Left ventricle myocardium inferior (tissue), 1 donor: ENCODE measurements around the gene HOXA4. TPM values are rescaled to one million over a fixed set of nuclear protein-coding genes. Genes with fewer than 3 reads are reported as not detected.
A peak's percentile ranks its signal among the peaks of the same experiment; 100 is the strongest.

Experiments used
- DNase-seq: peaks from one replicate; pipeline ENCODE4 v3.0.0-alpha.2; 2020
- H3K27ac ChIP-seq: fragments of 200-600 bp; replicated peaks from 2 replicates; pipeline ENCODE4 v1.8.0; 2021
- H3K27me3 ChIP-seq: fragments of 200-600 bp; 2 replicates; pipeline ENCODE4 v1.8.0; 2021; ENCODE audit warnings: low read depth
- H3K36me3 ChIP-seq: fragments of 200-600 bp; 2 replicates; pipeline ENCODE4 v1.8.0; 2021
- H3K4me1 ChIP-seq: fragments of 200-600 bp; 2 replicates; pipeline ENCODE4 v1.8.0; 2021
- H3K4me3 ChIP-seq: fragments of 200-600 bp; 2 replicates; pipeline ENCODE4 v1.8.0; 2021; ENCODE audit warnings: mild to moderate bottlenecking, moderate library complexity
- H3K9me3 ChIP-seq: fragments of 200-600 bp; replicated peaks from 2 replicates; pipeline ENCODE4 v1.8.0; 2021
- intact Hi-C: fragments of 100-400 bp; cut with micrococcal nuclease; formaldehyde crosslinking; loops from one replicate; pipeline ENCODE4 v1.11.0; 2022
- total RNA-seq: library from RNA; stranded (reverse); fragmentation: NEBNext Ultra II Directional; extraction: Animal tissue kit (Norgen Biotek cat#: 25700); gene quantifications from one replicate; pipeline ENCODE4 v1.2.1, GENCODE V29; 2021
- TF ChIP-seq, protein P1 (sequence below): fragments of 200-600 bp; IDR thresholded peaks from 2 replicates; pipeline ENCODE4 v1.8.0; 2021; ENCODE audit warnings: antibody characterized with exemption, mild to moderate bottlenecking, borderline replicate concordance
- donor health status: DM: no; HTN: yes; CAD: no; lungs with severe emphysema.

The HOXA4 gene
- total RNA-seq, 1 donor from 2014 or later, result not detected

DNA sequence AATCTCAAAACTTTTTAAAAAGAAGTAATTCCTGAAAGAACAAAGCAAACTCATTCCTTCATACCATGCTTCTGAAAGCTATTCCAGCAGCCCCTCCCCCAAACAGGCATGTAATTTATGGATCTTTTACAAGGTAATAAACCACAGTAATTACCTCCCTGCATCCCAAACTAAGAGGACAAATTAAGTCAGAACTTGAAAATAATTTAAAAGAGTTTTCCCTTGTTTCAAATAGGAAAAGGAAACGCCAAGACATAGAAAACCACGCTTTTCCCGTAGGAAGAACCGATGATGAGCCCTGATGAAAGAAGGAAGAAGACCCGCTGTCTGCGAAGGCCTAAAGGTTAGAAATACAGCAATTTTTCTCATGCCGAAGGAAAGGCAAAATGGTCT lies 8.9 kb downstream of the HOXA4 start:
- H3K27me3 ChIP-seq, result peaks cover 98% of the 10 kb centered on the region
- DNase-seq, result no peak

DNA sequence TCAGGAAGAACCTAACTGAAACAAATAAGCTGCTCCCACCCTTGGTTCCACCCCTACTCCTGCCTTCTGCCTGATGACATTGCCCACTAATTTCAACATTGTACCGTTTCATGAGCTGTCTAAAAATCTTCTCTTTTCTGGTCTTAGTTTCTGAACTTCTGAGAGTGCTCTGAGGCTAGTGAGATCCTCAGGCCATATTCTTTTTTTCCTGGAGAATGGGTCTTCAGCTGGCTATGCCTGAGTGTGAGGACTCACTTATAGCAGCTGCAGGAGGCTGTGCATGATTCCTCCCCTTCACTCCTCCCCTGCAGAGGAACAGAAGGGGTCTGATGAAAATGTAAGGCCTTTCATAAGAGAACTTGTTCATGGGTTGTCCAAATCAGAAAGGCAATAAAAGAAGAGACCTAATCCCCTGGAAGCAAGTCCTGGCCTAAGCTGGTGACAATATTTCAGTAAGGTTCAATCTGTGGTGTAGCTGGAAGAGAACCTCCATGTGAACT lies 11.1 kb downstream of the HOXA4 start:
- Histone ChIP-seq H3K27me3 (peaks cover 97% of the 10 kb centered on the region), H3K9me3 (no peaks in the 10 kb centered on the region), H3K4me3 (no peak overlapping the region), H3K36me3 (no peaks in the 10 kb centered on the region), H3K27ac (no peak overlapping the region), H3K4me1 (peaks cover 19% of the 10 kb centered on the region)
- intact Hi-C loops, result no loop called here
- TF ChIP-seq, protein P1, sequence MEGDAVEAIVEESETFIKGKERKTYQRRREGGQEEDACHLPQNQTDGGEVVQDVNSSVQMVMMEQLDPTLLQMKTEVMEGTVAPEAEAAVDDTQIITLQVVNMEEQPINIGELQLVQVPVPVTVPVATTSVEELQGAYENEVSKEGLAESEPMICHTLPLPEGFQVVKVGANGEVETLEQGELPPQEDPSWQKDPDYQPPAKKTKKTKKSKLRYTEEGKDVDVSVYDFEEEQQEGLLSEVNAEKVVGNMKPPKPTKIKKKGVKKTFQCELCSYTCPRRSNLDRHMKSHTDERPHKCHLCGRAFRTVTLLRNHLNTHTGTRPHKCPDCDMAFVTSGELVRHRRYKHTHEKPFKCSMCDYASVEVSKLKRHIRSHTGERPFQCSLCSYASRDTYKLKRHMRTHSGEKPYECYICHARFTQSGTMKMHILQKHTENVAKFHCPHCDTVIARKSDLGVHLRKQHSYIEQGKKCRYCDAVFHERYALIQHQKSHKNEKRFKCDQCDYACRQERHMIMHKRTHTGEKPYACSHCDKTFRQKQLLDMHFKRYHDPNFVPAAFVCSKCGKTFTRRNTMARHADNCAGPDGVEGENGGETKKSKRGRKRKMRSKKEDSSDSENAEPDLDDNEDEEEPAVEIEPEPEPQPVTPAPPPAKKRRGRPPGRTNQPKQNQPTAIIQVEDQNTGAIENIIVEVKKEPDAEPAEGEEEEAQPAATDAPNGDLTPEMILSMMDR, result no peak
- no peak for DNase-seq

More for the DNA sequence above, 8.9 kb downstream of the HOXA4 start:
- Histone ChIP-seq H3K4me3 (peak overlapping the region; percentile 32), H3K4me1 (peaks cover 10% of the 10 kb centered on the region), H3K36me3 (no peaks in the 10 kb centered on the region), H3K27ac (peak overlapping the region; percentile 53), H3K9me3 (no peaks in the 10 kb centered on the region)
- intact Hi-C loops, result no loop called here
- TF ChIP-seq, protein P1, result no peak

DNA sequence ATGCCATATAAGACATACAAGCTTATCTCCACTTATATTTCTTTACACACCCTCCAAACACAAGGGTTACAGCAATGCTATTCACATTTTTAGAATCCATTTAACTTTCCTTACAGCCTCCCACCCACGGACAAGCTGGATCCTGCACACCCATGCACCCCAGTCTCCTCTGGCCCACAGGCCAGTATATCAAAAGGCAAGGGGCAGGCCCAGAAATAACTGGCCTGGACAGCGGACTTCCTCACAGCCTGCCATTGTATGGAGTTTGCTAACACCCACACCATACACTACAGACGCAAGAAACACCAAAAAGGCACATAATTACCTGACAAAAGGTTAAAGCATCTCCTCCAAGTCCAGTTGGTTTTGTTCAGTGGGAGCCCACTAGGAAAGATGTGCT lies 12.0 kb downstream of the HOXA4 start:
- H3K27ac ChIP-seq, result peak overlapping the region; percentile 63
- TF ChIP-seq, protein P1, result no peak
- intact Hi-C loops, result no loop called here
- no peak for DNase-seq
- peak overlapping the region; percentile 51 for H3K4me3 ChIP-seq
- H3K9me3 ChIP-seq, result no peaks in the 10 kb centered on the region
- H3K36me3 ChIP-seq, result no peaks in the 10 kb centered on the region
- H3K4me1 ChIP-seq, result peaks cover 21% of the 10 kb centered on the region
- H3K27me3 ChIP-seq, result peaks cover 97% of the 10 kb centered on the region

DNA sequence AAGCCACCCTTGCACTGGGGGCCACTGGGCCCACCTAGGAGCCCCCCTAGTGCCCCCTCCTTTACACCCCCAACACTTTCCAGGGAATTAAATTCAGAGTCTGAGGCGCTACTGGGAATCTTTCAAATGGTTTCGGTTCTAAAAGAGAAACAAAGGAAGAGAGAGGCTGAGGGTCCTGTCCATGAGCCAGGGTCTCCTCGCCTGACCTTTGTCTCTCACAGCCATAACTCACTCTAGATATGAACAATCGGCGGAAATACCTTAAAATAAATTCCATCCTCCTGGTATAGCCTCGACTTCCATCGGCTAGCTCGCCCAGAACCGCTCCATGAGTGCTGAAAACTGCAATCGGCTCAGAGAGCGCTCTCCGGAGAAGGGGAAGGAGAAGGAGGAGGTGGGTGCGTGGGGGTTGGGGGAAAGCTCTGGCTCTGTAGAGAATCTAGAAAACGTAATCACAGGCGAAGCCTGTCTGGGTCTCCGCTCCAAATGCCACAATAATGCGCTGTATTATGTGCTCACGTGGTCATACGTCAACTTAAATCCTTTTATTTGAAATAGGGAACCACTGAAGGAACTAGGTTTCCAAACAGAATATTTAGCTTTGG lies 12.6 kb downstream of the HOXA4 start:
- H3K4me1 ChIP-seq, result peaks cover 26% of the 10 kb centered on the region
- no peak for DNase-seq

DNA sequence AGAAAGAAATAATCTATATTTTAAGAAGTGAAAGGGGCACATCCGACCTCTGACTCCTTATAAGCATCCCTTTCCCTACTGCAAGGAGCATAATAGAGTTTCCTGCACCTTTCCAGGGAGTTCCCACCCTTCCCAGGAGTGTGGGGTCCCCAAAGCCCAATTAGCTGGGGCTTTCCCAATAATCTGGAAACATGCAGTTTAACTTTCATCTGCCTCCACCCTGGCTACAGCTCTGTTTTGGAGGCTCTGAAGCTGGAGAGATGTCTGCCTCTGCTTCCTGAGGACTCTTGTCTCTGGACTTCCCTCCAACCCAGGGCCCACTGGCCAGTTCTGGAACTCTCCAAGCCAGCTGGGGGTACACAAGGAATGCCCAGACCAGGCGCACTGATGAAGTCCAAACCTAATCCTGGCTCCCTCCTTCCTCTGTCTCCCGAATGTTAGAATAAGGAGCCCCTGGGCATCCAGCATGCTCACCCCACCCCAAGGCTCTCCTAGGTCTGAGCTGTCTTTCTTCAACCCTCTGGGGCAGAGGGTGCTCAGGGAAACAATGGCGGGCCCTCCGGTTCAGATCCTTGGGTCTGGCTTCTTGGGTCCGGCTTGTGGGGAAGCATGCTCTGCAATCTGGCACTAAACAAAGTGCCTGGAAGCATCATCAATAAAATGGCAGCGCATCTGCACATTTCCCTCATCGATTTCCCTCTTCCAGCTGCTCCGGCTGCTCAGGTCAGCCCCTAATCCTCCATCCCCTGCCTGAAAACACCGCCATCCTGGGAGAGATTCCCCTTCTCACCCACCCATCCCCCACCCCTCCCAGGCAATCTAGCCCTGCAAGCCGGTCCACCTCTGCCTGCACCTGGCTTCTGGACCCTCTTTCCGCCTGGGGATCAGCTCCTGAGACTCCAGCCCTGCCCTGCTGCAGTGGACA lies 13.3 kb downstream of the HOXA4 start:
- Histone ChIP-seq H3K27me3 (peaks cover 97% of the 10 kb centered on the region), H3K9me3 (no peaks in the 10 kb centered on the region), H3K36me3 (no peaks in the 10 kb centered on the region), H3K27ac (peak overlapping the region; percentile 63), H3K4me3 (peak overlapping the region; percentile 51), H3K4me1 (peaks cover 26% of the 10 kb centered on the region)
- intact Hi-C loops, result no loop called here
- DNase-seq, result no peak
- TF ChIP-seq, protein P1, result no peak

More for the DNA sequence above, 12.6 kb downstream of the HOXA4 start:
- Histone ChIP-seq H3K4me3 (peak overlapping the region; percentile 51), H3K36me3 (no peaks in the 10 kb centered on the region), H3K27me3 (peaks cover 97% of the 10 kb centered on the region), H3K9me3 (no peaks in the 10 kb centered on the region), H3K27ac (peak overlapping the region; percentile 63)
- intact Hi-C loops, result no loop called here
- TF ChIP-seq, protein P1, result no peak
